Left ventricle myocardium superior (tissue), 1 donor: ENCODE results near the gene WDR33. TPM values are rescaled to one million over a fixed set of nuclear protein-coding genes. Genes with fewer than 3 reads are reported as not detected.
"Not testable (repeated sequence)": the region's sequence is repeated elsewhere in the genome, so short reads cannot be mapped to it uniquely, and the experiment has no call there.

Experiments used
- ATAC-seq: fragments of 200-7000 bp; cut with Tn5 transposase; one replicate; pipeline ENCODE4 v1.9.1; 2020; ENCODE audit warnings: mild to moderate bottlenecking, moderate library complexity
- DNase-seq: peaks from one replicate; pipeline ENCODE4 v3.0.0-alpha.2; 2020
- intact Hi-C: fragments of 100-400 bp; cut with micrococcal nuclease; formaldehyde crosslinking; loops from one replicate; pipeline ENCODE4 v1.11.0; 2022
- long read RNA-seq: library from polyadenylated mRNA; unstranded; transcript quantifications from one replicate; pipeline ENCODE4 v2.0.0, GENCODE V29; 2021
- total RNA-seq: library from RNA; stranded (reverse); fragmentation: NEBNext Ultra II Directional; extraction: Animal tissue kit (Norgen Biotek cat#: 25700); gene quantifications from one replicate; pipeline ENCODE4 v1.2.1, GENCODE V29; 2021
- donor health status: DM: no; HTN: yes; CAD: no; lungs with severe emphysema.

WDR33 gene
- 45.2 TPM for total RNA-seq
- long read RNA-seq, full-length matches to known transcripts, result 31 of 76 reads
- long read RNA-seq, partial matches to known transcripts, result 25 of 76 reads
- long read RNA-seq, other reads (novel, unspliced or antisense), result 20 of 76 reads

DNA sequence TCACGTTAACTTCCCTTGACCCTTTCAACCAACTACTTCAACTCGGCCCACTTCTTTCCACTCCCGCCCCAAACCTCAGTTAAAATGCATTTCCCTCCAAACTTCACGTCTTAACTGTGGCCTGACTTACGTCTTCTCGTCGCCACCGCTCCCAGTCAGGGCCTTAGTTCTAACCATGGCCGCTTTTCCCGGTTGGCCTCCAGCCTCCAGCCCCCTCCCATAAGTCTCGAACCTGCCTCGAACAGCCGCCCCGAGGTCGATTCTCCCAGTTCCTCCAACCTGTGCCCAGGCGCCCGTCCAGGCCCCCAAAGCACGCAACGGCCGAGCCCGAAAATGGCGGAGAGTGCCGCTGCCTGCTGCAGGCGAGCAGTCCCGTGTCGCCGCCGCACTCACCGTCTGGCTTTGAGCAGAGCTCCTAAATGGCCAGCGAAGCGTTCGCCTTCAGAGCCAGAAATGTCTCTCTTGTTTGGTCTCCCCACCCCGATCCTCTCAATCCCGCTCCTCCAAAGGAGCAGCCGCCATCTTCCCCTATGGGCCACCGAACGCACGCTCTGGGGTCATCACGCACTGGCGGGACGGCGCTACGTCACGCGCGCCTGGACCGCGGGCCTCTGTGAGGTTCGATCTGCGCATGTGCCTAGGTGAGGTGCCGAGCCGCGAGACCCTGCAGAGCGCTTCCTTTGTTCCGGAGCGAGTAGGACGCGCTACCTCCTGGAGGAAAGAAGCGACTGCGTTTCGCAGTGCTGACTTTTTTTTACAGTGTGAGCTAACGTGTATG is at the start of gene WDR33:
Gene WDR33, minus strand, starts transcription at position 553 of the 778 bp plus-strand sequence. CDS start 40,190 bp downstream, outside the sequence.
- intact Hi-C loops, result no loop called here
- peak; percentile 94 for DNase-seq
- peak; percentile 99 for ATAC-seq

GRCh38 chr2:127860130-127860529 is 49.2 kb upstream of the WDR33 start:
- DNase-seq, result no peak
- no peak for ATAC-seq
- intact Hi-C loops, result no loop called here

DNA sequence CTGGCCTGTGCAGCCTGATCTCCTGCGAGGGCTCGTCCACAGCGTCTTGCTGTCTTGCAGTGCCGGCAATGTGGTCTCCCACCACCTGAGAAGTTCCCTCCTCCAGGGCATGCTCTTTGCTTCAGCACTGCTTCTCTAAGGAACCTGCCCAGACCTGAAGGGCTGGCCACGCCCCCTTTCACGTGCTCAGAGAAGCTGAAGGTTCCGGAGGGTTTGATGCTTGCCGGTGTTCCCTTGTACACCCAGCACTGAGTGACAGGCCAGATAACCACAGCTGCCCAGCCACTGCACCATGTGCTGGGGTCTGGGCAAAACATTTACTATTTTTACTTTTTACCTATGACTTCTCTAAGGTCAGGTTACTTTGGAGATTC is 48.7 kb upstream of the WDR33 start:
- intact Hi-C loops, result no loop called here
- peak; percentile 45 for DNase-seq
- no peak for ATAC-seq

DNA sequence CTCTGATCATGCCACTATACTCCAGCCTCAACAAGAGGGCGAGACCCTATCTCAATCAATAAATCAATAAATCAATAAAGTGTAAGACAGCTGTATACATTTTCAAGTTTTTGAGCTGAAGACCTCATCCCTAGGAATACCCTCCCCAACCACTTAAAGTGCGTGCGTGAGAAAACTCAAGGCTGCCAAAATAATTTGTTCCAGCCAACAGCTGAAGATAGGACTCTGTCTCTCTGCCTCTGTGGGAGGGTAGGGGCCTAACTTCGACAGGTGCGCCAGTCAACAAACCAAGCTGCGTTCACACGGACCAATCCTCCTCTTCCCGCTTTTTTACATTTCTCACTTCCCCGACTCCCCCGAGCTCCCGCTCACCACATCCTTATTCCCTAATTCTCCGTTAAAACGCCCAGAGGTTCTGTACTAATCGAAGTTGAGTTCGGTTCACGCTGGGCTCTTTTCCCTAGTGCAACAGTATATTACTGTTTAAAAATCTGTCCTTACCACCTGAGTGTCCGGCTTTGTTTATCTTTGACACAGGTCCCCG is 46.4 kb upstream of the WDR33 start:
- no peak for DNase-seq
- no peak for ATAC-seq
- intact Hi-C loops, result no loop called here

- no peak for DNase-seq
- ATAC-seq, result no peak
- intact Hi-C loops, result no loop called here
These were observed 42.7 kb upstream of the WDR33 start for GRCh38 chr2:127853671-127854070.

DNA sequence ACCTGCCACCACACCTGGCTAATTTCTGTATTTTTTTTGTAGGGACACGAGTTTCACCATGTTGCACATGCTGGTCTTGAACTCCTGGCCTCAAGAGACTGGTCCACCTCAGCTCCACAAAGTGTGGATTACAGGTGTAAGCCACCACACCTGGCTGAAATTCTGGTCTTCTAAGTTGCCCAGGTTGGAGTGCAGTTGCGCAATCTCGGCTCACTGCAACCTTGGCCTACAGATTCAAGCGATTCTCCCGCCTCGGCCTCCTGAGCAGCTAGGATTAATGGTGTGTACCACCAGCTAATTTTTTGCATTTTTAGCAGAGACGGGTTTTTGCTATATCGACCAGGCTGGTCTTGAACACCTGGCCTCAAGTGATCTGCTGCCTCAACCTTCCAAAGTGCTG is 41.4 kb upstream of the WDR33 start:
- intact Hi-C loops, result no loop called here
- ATAC-seq, result no peak

GRCh38 chr2:127847931-127848330 is 37.0 kb upstream of the WDR33 start:
- ATAC-seq (no peak), DNase-seq (no peak)
- intact Hi-C loops, result no loop called here

More for the DNA sequence above, 41.4 kb upstream of the WDR33 start:
- DNase-seq, result no peak

DNA sequence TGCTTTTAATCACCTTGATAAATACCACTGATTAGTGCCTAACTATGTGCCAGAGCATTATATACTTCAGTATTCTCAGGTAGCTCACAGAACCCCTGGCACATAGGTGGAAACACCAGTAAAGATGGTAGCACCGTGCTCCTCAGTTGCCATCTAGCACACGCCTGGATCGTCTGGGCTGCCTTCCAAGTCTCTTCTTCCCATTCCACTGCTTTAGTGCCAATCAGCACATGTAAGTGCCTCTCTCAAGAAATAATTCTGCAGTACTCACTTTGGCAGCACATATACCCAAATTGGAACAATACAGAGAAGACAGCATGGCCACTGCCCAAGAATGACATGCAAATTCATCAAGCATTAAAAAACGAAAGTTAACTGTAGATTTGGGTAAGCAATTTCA is 34.0 kb upstream of the WDR33 start:
- no peak for DNase-seq
- intact Hi-C loops, result no loop called here
- ATAC-seq, result peak; percentile 92

- no peak for DNase-seq
- no peak for ATAC-seq
- intact Hi-C loops, result no loop called here
These were observed 32.7 kb upstream of the WDR33 start for GRCh38 chr2:127843677-127844076.

- no peak for DNase-seq
- ATAC-seq, result no peak
- intact Hi-C loops, result no loop called here
These were observed 30.7 kb upstream of the WDR33 start for GRCh38 chr2:127841466-127842178.

DNA sequence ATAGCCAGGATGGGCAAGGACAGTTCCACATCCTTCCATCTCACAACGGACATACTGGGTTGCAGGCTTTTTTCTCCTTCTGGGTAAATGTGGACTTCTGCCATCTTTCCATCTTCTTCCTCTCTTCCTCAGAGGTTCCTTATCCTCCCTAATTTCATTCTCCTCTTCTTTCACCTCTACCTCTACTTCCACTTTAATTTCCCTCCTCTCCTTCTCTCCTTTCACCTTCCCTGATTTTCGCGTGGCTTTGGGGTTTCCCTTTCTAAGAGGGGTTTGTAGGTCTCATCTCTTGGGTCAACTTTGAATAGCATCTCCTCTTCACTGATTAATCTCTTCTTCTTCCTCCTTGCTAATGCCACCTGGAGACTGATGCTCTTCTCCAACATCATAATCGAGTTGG is 29.9 kb upstream of the WDR33 start:
- no peak for ATAC-seq
- intact Hi-C loops, result no loop called here
- no peak for DNase-seq

GRCh38 chr2:127834951-127835350 is 24.0 kb upstream of the WDR33 start:
- intact Hi-C loops, result loop anchor here (5.0 kb wide), 1 partner anchor 238 kb away; no protein-coding TSS in a partner anchor
- no peak for DNase-seq
- ATAC-seq, result no peak

DNA sequence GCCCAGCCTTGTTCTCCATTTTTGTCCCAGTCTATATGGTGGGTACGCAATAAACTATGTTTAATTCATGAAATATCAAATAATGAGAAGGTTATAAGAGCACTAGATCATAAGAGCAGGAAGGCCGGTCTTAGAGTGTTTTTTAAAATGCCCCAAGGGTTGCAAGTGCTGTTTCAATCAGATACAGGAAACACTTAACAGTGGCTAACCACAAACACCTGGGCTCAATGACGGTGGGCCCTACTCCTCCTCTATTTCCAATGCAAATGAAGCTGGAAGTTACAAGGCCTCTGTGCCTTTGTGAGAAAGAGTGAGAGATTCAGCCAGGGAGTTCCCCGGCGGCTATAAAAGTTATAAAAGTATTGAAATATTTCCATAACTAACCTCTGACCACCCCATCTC is 18.9 kb upstream of the WDR33 start:
- ATAC-seq, result no peak
- intact Hi-C loops, result loop anchor here (5.0 kb wide), 1 partner anchor 233 kb away; no protein-coding TSS in a partner anchor
- no peak for DNase-seq

DNA sequence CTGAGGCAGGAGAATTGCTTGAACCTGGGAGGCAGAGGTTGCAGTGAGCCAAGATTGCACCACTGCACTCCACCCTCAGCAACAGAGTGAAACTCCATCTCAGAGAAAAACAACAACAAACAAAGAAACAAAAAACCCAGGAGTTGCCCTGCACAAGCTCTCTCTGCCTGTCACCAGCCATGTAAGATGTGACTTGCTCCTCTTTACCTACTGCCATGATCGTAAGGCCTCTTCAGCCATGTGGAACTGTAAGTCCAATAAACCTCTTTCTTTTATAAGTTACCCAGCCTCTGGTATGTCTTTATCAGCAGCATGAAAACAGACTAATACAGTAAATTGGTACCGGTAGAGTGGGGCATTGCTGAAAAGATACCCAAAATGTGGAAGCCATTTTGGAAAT is 15.7 kb upstream of the WDR33 start:
- ATAC-seq, intact Hi-C loops, DNase-seq: not testable (repeated sequence)

DNA sequence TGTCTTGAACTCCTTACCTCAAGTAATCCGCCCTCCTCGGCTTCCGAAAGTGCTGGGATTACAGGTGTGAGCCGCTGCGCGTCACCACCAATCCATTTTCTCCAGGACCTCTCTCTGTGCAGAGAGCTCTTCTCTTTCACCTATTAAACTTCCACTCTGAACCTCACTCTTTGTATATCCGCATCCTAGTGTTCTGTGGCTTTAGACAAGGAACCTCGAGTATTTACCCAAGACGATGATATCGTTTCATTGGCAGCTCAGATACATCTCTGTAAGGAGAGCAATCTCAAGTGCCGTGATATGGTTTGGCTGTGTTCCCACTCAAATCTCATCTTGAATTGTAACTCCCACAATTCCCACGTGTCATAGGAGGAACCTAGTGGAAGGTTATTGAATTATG is 15.1 kb upstream of the WDR33 start:
- ATAC-seq (no peak), DNase-seq (no peak)
- intact Hi-C loops, result no loop called here

GRCh38 chr2:127820080-127820668 is 9.2 kb upstream of the WDR33 start:
- DNase-seq (no peak), ATAC-seq (no peak)
- intact Hi-C loops, result no loop called here

- ATAC-seq (no peak), DNase-seq (no peak)
- intact Hi-C loops, result no loop called here
These were observed 7.9 kb upstream of the WDR33 start for GRCh38 chr2:127818794-127819425.

DNA sequence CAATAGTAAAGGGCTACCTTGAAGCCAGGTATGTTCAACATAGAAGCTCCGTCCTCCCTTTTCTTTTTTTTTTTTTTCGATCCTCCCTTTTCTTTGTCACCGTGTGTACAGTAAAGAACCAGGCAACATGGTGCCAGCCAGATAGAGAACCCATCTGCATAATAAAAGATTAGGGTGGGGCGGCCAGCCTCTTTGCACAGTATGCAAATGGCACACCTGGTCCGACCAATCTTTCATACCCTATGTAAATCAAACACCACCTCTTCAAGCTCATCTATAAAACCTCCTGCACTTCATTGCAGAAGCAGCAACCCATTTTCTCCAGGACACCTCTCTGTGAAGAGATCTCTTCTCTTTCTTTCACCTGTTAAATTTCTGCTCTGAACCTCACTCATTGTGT is 7.3 kb upstream of the WDR33 start:
- DNase-seq, result no peak
- ATAC-seq, result no peak
- intact Hi-C loops, result no loop called here

DNA sequence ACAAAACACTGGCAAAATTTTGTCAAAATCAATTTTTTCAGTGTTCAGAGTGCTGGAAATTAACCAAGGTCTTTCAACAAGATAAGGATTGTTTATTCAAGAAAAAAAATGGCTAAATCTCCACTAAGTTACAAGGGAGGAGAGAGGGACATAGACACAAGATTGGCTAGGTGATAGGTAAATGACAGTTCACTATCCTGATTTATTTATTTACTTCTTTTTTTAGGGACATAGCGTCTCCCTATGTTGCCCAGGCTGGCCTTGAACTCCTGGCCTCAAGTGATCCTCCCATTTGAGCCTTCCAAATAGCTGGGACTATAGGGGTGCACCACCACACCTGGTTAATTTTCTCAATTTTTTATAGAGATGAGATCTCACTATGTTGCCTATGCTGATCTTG is 3.7 kb upstream of the WDR33 start:
- intact Hi-C loops, result no loop called here
- ATAC-seq, result no peak
- DNase-seq, result no peak
